SK-N-SH (cell line): ENCODE data around the gene RAB4A. TPM values are rescaled to one million over a fixed set of nuclear protein-coding genes. Genes with fewer than 3 reads are reported as not detected.

Experiments
- CTCF ChIA-PET: fragments of 300-600, 350-600 bp; formaldehyde crosslinking; extraction: SDS; loops from one replicate; lab custom pipeline; 2021; lab: Yijun Ruan, JAX
- POLR2A ChIA-PET: fragments of 350-600 bp; sonication (Branson Sonifier 250); formaldehyde crosslinking; extraction: SDS; loops from one replicate; lab custom pipeline; 2020; ENCODE audit warnings: antibody characterized with exemption, inconsistent platforms; lab: Yijun Ruan, JAX
- DNase-seq: peaks from one replicate; pipeline ENCODE4 v3.0.0; 2012
- H2AFZ ChIP-seq: fragments of 200-600 bp; sonication (generic); 2 replicates; pipeline ENCODE4 v1.8.1; 2016; ENCODE audit warnings: antibody characterized with exemption, mild to moderate bottlenecking, low read depth
- H3F3A ChIP-seq: fragments of 200-600 bp; sonication (generic); replicated peaks from 2 replicates; pipeline ENCODE3; 2016; ENCODE audit warnings: antibody characterized with exemption, mild to moderate bottlenecking; ENCODE audit not compliant: insufficient read depth
- H3K27ac ChIP-seq, 2 experiments: fragments of 200-500 bp in 1 of 2; fragments of 200-600 bp in 1 of 2; sonication (Bioruptor generic) in 1 of 2; sonication (generic), shearing (Covaris generic) in 1 of 2; 2 replicates each; pipeline versions ENCODE4 v1.5.1 to v1.6.1; 2014 to 2016; ENCODE audit warnings: low read depth in 2 of 2, inconsistent platforms in 1 of 2, low read length in 1 of 2, mild to moderate bottlenecking in 1 of 2, mixed read lengths in 1 of 2
- H3K27me3 ChIP-seq: fragments of 200-600 bp; sonication (generic), shearing (Covaris generic); 2 replicates; pipeline ENCODE4 v1.6.1; 2016; ENCODE audit warnings: mixed run types; ENCODE audit not compliant: insufficient read depth
- H3K36me3 ChIP-seq, 2 experiments: fragments of 200-500 bp in 1 of 2; fragments of 200-600 bp in 1 of 2; sonication (Bioruptor generic) in 1 of 2; sonication (generic) in 1 of 2; replicated peaks in 1 of 2; 2 replicates each; pipeline versions ENCODE3 to v1.5.1; 2014 to 2016; ENCODE audit warnings: low read length in 1 of 2, mild to moderate bottlenecking in 1 of 2; ENCODE audit not compliant: insufficient read depth in 2 of 2, control insufficient read depth in 1 of 2
- H3K4me1 ChIP-seq, 2 experiments: fragments of 200-500 bp in 1 of 2; fragments of 200-600 bp in 1 of 2; sonication (Bioruptor generic) in 1 of 2; sonication (generic), shearing (Covaris generic) in 1 of 2; 2 replicates each; pipeline versions ENCODE4 v1.5.1 to v1.6.1; 2014 to 2016; ENCODE audit warnings: low read depth in 1 of 2, low read length in 1 of 2, mixed run types in 1 of 2; ENCODE audit not compliant: insufficient read depth in 2 of 2, control insufficient read depth in 1 of 2
- H3K4me2 ChIP-seq: fragments of 200-600 bp; sonication (generic), shearing (Covaris generic); 2 replicates; pipeline ENCODE4 v1.6.1; 2017; ENCODE audit warnings: mixed run types
- H3K4me3 ChIP-seq, 2 experiments: fragments of 200-500 bp in 1 of 2; fragments of 200-600 bp in 1 of 2; sonication (Bioruptor generic) in 1 of 2; sonication (generic), shearing (Covaris generic) in 1 of 2; 2 replicates each; pipeline versions ENCODE4 v1.5.1 to v1.8.1; 2014 to 2016; ENCODE audit warnings: low read depth in 2 of 2, inconsistent platforms in 1 of 2, low read length in 1 of 2, mild to moderate bottlenecking in 1 of 2, mixed read lengths in 1 of 2, moderate library complexity in 1 of 2
- H3K79me2 ChIP-seq: fragments of 200-600 bp; sonication (generic); 2 replicates; pipeline ENCODE4 v1.8.1; 2017; ENCODE audit warnings: mild to moderate bottlenecking; ENCODE audit not compliant: insufficient read depth
- H3K9ac ChIP-seq: fragments of 200-600 bp; sonication (generic); 2 replicates; pipeline ENCODE4 v1.6.1; 2017; ENCODE audit warnings: mixed run types
- H3K9me2 ChIP-seq: fragments of 200-600 bp; sonication (generic); 2 replicates; pipeline ENCODE4 v1.6.1; 2017; ENCODE audit warnings: mixed run types
- H3K9me3 ChIP-seq: fragments of 200-600 bp; sonication (generic); 2 replicates; pipeline ENCODE4 v1.6.1; 2017; ENCODE audit warnings: mixed run types, mild to moderate bottlenecking, moderate library complexity
- H4K20me1 ChIP-seq: fragments of 200-600 bp; sonication (generic); 2 replicates; pipeline ENCODE4 v1.6.1; 2017; ENCODE audit warnings: mild to moderate bottlenecking, mixed run types; ENCODE audit not compliant: insufficient read depth
- CHD2 ChIP-seq: fragments of 150-350 bp; IDR thresholded peaks from 2 replicates; pipeline ENCODE4 v1.6.1; 2018; ENCODE audit warnings: low read length; ENCODE audit not compliant: partially characterized antibody
- FOSL2 ChIP-seq: IDR thresholded peaks from 2 replicates; pipeline ENCODE4 v1.4.0; 2012; ENCODE audit warnings: low read depth, mild to moderate bottlenecking, moderate library complexity, borderline replicate concordance
- GABPA ChIP-seq: IDR thresholded peaks from 2 replicates; pipeline ENCODE4 v1.4.0; 2012; ENCODE audit warnings: low read depth, mild to moderate bottlenecking
- GATA2 ChIP-seq: sonication (generic); formaldehyde crosslinking; IDR thresholded peaks from 2 replicates; pipeline ENCODE4 v1.5.0; 2020; ENCODE audit warnings: mild to moderate bottlenecking, missing genetic modification reagents
- IRF3 ChIP-seq: fragments of 150-350 bp; IDR thresholded peaks from 2 replicates; pipeline ENCODE4 v1.6.1; 2016; ENCODE audit warnings: mild to moderate bottlenecking, low read depth, low read length
- JUND ChIP-seq: IDR thresholded peaks from 2 replicates; pipeline ENCODE4 v1.4.0; 2012
- MXI1 ChIP-seq: IDR thresholded peaks from 2 replicates; pipeline ENCODE4 v1.6.1; 2012; ENCODE audit warnings: mild to moderate bottlenecking, low read depth, low read length, improper control_type of control experiment
- NFIC ChIP-seq: IDR thresholded peaks from 2 replicates; pipeline ENCODE4 v1.4.0; 2012; ENCODE audit warnings: borderline replicate concordance
- RAD21 ChIP-seq: IDR thresholded peaks from 2 replicates; pipeline ENCODE4 v1.6.1; 2012; ENCODE audit warnings: mild to moderate bottlenecking, low read length
- RCOR1 ChIP-seq: fragments of 150-350 bp; IDR thresholded peaks from 2 replicates; pipeline ENCODE4 v1.6.1; 2017; ENCODE audit warnings: antibody characterized with exemption, low read length
- RFX5 ChIP-seq: IDR thresholded peaks from 2 replicates; pipeline ENCODE4 v1.6.1; 2012; ENCODE audit warnings: mild to moderate bottlenecking, improper control_type of control experiment, low read length
- SIN3A ChIP-seq: IDR thresholded peaks from 2 replicates; pipeline ENCODE4 v1.6.1; 2012; ENCODE audit warnings: low read depth, mild to moderate bottlenecking, low read length, moderate library complexity, borderline replicate concordance
- SMC3 ChIP-seq: IDR thresholded peaks from 2 replicates; pipeline ENCODE4 v1.6.1; 2012; ENCODE audit warnings: low read depth, low read length, improper control_type of control experiment
- TAF1 ChIP-seq: IDR thresholded peaks from 2 replicates; pipeline ENCODE4 v1.6.1; 2012; ENCODE audit warnings: low read depth, mild to moderate bottlenecking, low read length, moderate library complexity, borderline replicate concordance
- YY1 ChIP-seq: IDR thresholded peaks from 2 replicates; pipeline ENCODE4 v1.4.0; 2012; ENCODE audit warnings: low read depth, mild to moderate bottlenecking
- WGBS: methylation state at CpG from one replicate; pipeline ENCODE4 v1.1.6; 2017; ENCODE audit warnings: low lambda C conversion rate; 5-methylcytosine and 5-hydroxymethylcytosine counted together
- polyA plus RNA-seq, 3 experiments: library from polyadenylated mRNA; depleted of rRNA; stranded (reverse); fragments of >200 nt; gene quantifications; 2 replicates each; pipeline ENCODE4 v1.2.3, GENCODE V29; 2012
- TF ChIP-seq, protein P1 (sequence below): IDR thresholded peaks from 2 replicates; pipeline ENCODE4 v1.4.0; 2012; ENCODE audit warnings: low read depth, borderline replicate concordance
- TF ChIP-seq, protein P2 (sequence below): IDR thresholded peaks from 2 replicates; pipeline ENCODE4 v1.4.0; 2012; ENCODE audit warnings: low read depth

The RAB4A gene
- polyA plus RNA-seq, 1 of the 3 experiments (the other 2 are of a cell fraction), result 28.1 TPM

DNA sequence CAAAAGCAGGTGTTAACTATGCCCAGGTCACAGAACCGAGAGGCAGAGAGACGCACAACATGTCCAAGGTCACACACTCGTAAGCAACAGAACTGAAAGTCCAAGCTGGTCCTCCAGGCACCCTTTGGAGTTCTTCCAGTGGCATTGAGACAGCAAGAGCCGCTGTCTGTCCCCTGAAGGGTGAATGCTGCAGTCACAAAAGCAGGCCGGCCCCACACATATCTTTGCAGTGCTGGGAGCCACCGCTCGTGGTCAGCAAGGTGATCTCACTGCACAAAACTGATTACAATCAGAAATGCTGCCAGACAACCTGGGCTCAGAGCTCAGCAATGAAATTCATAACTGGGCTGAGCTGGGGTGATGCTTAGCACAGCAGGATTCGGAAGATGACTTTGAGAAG, 47.4 kb upstream of the RAB4A start:
- no peaks in the 10 kb centered on the region for H3K9me2 ChIP-seq
- H3K9ac ChIP-seq, result no peak overlapping the region
- H3K79me2 ChIP-seq, result no peaks in the 10 kb centered on the region
- no peak overlapping the region for H3K27ac ChIP-seq
- 76% methylated on average over 7 of the region's 8 CpGs for WGBS
- CTCF ChIA-PET, result interaction anchor here (1.1 to 1.5 kb wide), 2 partner anchors 258 to 489 kb away, joined by 4 to 5 read pairs; no protein-coding TSS in a partner anchor
- no peak overlapping the region for H3K4me3 ChIP-seq
- TF ChIP-seq YY1 (no peak), GATA2 (CRISPR knock-in tag) (peak; percentile 64)
- TF ChIP-seq, all 33 proteins: peak for 1
- no peaks in the 10 kb centered on the region for H3K36me3 ChIP-seq
- peak; percentile 34 for DNase-seq
- POLR2A ChIA-PET, result no interaction called here
- no peaks in the 10 kb centered on the region for H3K9me3 ChIP-seq
- H3K4me1 ChIP-seq, result peaks cover 0 to 9% of the 10 kb centered on the region in 2 experiments; a peak in 2 of 4 replicates
- no peaks in the 10 kb centered on the region for H3F3A ChIP-seq
- no peak overlapping the region for H2AFZ ChIP-seq
- H3K27me3 ChIP-seq, result no peaks in the 10 kb centered on the region
- no peak overlapping the region for H3K4me2 ChIP-seq
- H4K20me1 ChIP-seq, result no peaks in the 10 kb centered on the region

DNA sequence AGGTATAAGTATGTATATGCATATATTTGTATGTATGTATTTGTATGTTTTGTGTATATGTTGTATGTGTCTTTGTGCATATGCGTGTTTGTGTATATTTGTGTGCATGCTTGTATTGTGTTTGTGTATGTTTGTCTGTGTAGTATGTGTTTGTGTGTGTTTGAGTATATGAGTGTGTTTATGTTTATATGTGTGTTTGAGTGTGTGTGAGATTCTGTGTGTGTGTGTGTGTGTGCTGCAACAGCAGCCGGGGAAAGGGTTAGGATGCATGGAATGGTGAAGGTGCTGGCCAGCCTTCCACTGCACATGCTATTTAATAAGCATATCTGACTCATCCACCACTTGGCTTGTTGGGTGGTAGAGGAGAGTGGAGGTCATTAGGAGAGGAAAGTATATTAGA, 46.6 kb upstream of the RAB4A start:
- no peaks in the 10 kb centered on the region for H3K9me2 ChIP-seq
- no peak for TF ChIP-seq RCOR1
- TF ChIP-seq TAF1, result no peak
- TF ChIP-seq MXI1, result no peak
- TF ChIP-seq CHD2, result no peak
- TF ChIP-seq, protein P1, sequence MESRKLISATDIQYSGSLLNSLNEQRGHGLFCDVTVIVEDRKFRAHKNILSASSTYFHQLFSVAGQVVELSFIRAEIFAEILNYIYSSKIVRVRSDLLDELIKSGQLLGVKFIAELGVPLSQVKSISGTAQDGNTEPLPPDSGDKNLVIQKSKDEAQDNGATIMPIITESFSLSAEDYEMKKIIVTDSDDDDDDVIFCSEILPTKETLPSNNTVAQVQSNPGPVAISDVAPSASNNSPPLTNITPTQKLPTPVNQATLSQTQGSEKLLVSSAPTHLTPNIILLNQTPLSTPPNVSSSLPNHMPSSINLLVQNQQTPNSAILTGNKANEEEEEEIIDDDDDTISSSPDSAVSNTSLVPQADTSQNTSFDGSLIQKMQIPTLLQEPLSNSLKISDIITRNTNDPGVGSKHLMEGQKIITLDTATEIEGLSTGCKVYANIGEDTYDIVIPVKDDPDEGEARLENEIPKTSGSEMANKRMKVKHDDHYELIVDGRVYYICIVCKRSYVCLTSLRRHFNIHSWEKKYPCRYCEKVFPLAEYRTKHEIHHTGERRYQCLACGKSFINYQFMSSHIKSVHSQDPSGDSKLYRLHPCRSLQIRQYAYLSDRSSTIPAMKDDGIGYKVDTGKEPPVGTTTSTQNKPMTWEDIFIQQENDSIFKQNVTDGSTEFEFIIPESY, result no peak
- TF ChIP-seq SMC3, result no peak
- no peak for TF ChIP-seq SIN3A
- TF ChIP-seq FOSL2, result no peak
- no peak for TF ChIP-seq JUND
- TF ChIP-seq GABPA, result no peak
- no peak for TF ChIP-seq IRF3
- no peak for TF ChIP-seq RAD21
- TF ChIP-seq YY1, result no peak
- TF ChIP-seq NFIC, result no peak
- TF ChIP-seq, protein P2, sequence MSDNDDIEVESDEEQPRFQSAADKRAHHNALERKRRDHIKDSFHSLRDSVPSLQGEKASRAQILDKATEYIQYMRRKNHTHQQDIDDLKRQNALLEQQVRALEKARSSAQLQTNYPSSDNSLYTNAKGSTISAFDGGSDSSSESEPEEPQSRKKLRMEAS, result no peak
- no peak for TF ChIP-seq RFX5
- no peak overlapping the region for H2AFZ ChIP-seq
- no peak overlapping the region for H3K4me2 ChIP-seq
- peaks cover 4% of the 10 kb centered on the region; the same call in 1 of the 2 replicates for H3K27me3 ChIP-seq
- no peaks in the 10 kb centered on the region for H3K9me3 ChIP-seq
- ChIA-PET POLR2A (no interaction called here), CTCF (interaction anchor here (1.5 to 8.8 kb wide), 3 partner anchors 489 to 561 kb away, joined by 5 to 78 read pairs (median 61); partner anchors contain the start of gene RHOU)
- no peak overlapping the region for H3K9ac ChIP-seq
- H3F3A ChIP-seq, result no peaks in the 10 kb centered on the region
- 77% methylated on average over 2 of the region's 2 CpGs for WGBS
- H3K27ac ChIP-seq, result no peak overlapping the region
- no peak for DNase-seq
- H3K36me3 ChIP-seq, result no peaks in the 10 kb centered on the region
- no peak overlapping the region for H3K4me3 ChIP-seq
- no peaks in the 10 kb centered on the region for H3K79me2 ChIP-seq
- H3K4me1 ChIP-seq, result peaks cover 0 to 9% of the 10 kb centered on the region in 2 experiments; a peak in 2 of 4 replicates
- H4K20me1 ChIP-seq, result no peaks in the 10 kb centered on the region
